Keratinocyte (primary cell): ENCODE data around the gene TRAFD1.

Source experiments
- CTCF ChIP-seq, 3 experiments: IDR thresholded peaks in 1 of 3; conservative IDR thresholded peaks in 1 of 3; optimal IDR thresholded peaks in 1 of 3; 2 replicates in 2 of 3; 3 replicates in 1 of 3; pipeline versions ENCODE3 to v1.5.1; 2011; ENCODE audit warnings: low read length in 3 of 3, mild to moderate bottlenecking in 3 of 3, moderate library complexity in 2 of 3, control low read depth in 1 of 3, inconsistent platforms in 1 of 3; ENCODE audit not compliant: insufficient read depth in 2 of 3; ENCODE audit errors: extremely low read depth in 1 of 3
- EZH2 ChIP-seq: IDR thresholded peaks from one replicate; pipeline ENCODE4 v1.6.1; 2012; ENCODE audit warnings: inconsistent platforms, mild to moderate bottlenecking, low read length, moderate library complexity

- no peak for TF ChIP-seq EZH2
- no peak for TF ChIP-seq CTCF (optimal IDR thresholded peaks at IDR 0.05 in 1 of 3, IDR thresholded peaks at IDR 0.05 in 1 of 3, conservative IDR thresholded peaks at IDR 0.05 in 1 of 3; ENCODE audit: extremely low read depth in 1 of 3, insufficient read depth in 2 of 3, low read length in 3 of 3)
These were observed 38.1 kb upstream of the TRAFD1 start for GRCh38 chr12:112087055-112087850.
